HL-60 (cell line): Measurements from ENCODE around the gene LPCAT1.

Source experiments
- DNase-seq, 2 experiments: peaks; one replicate each; pipeline ENCODE4 v3.0.0-alpha.2; 2010 to 2020; ENCODE audit warnings: low read depth in 1 of 2, low spot score in 1 of 2
- H3K27ac ChIP-seq: fragments of 250-450 bp; sonication (Bioruptor Pico); replicated peaks from 2 replicates; pipeline ENCODE4 v1.5.1; 2020; ENCODE audit warnings: mild to moderate bottlenecking, moderate library complexity
- H3K27me3 ChIP-seq: fragments of 250-450 bp; sonication (Bioruptor Pico); 2 replicates; pipeline ENCODE4 v1.5.1; 2021; ENCODE audit warnings: mild to moderate bottlenecking, moderate library complexity; ENCODE audit not compliant: insufficient read depth, poor library complexity, severe bottlenecking
- H3K4me3 ChIP-seq: replicated peaks from 2 replicates; pipeline ENCODE4 v1.5.1; 2011; ENCODE audit warnings: mild to moderate bottlenecking, control low read depth, low read length; ENCODE audit not compliant: insufficient read depth
- GABPA ChIP-seq: IDR thresholded peaks from 2 replicates; pipeline ENCODE4 v1.6.1; 2012; ENCODE audit warnings: low read depth
- POLR2AphosphoS5 ChIP-seq: IDR thresholded peaks from 2 replicates; pipeline ENCODE4 v1.6.1; 2012; ENCODE audit warnings: low read depth
- SPI1 ChIP-seq: IDR thresholded peaks from 2 replicates; pipeline ENCODE4 v1.6.1; 2012; ENCODE audit warnings: low read depth, mild to moderate bottlenecking, borderline replicate concordance
- TF ChIP-seq, protein P1 (sequence below): IDR thresholded peaks from 2 replicates; pipeline ENCODE4 v1.6.1; 2012; ENCODE audit warnings: low read depth; ENCODE audit not compliant: insufficient replicate concordance
- TF ChIP-seq, protein P2 (sequence below): IDR thresholded peaks from one replicate; pipeline ENCODE4 v1.5.1; 2011; ENCODE audit warnings: low read length, control low read depth, inconsistent platforms; ENCODE audit not compliant: insufficient read depth

LPCAT1 gene

GRCh38 chr5:1507457-1507856 lies 16.3 kb downstream of the LPCAT1 start:
- Histone ChIP-seq H3K4me3 (no peak overlapping the region), H3K27ac (no peak overlapping the region), H3K27me3 (no peaks in the 10 kb centered on the region)
- DNase-seq = no peak
- TF ChIP-seq, protein P1, sequence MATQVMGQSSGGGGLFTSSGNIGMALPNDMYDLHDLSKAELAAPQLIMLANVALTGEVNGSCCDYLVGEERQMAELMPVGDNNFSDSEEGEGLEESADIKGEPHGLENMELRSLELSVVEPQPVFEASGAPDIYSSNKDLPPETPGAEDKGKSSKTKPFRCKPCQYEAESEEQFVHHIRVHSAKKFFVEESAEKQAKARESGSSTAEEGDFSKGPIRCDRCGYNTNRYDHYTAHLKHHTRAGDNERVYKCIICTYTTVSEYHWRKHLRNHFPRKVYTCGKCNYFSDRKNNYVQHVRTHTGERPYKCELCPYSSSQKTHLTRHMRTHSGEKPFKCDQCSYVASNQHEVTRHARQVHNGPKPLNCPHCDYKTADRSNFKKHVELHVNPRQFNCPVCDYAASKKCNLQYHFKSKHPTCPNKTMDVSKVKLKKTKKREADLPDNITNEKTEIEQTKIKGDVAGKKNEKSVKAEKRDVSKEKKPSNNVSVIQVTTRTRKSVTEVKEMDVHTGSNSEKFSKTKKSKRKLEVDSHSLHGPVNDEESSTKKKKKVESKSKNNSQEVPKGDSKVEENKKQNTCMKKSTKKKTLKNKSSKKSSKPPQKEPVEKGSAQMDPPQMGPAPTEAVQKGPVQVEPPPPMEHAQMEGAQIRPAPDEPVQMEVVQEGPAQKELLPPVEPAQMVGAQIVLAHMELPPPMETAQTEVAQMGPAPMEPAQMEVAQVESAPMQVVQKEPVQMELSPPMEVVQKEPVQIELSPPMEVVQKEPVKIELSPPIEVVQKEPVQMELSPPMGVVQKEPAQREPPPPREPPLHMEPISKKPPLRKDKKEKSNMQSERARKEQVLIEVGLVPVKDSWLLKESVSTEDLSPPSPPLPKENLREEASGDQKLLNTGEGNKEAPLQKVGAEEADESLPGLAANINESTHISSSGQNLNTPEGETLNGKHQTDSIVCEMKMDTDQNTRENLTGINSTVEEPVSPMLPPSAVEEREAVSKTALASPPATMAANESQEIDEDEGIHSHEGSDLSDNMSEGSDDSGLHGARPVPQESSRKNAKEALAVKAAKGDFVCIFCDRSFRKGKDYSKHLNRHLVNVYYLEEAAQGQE = no peak
- TF ChIP-seq SPI1 (no peak), POLR2AphosphoS5 (no peak), GABPA (no peak)
- TF ChIP-seq, protein P2, sequence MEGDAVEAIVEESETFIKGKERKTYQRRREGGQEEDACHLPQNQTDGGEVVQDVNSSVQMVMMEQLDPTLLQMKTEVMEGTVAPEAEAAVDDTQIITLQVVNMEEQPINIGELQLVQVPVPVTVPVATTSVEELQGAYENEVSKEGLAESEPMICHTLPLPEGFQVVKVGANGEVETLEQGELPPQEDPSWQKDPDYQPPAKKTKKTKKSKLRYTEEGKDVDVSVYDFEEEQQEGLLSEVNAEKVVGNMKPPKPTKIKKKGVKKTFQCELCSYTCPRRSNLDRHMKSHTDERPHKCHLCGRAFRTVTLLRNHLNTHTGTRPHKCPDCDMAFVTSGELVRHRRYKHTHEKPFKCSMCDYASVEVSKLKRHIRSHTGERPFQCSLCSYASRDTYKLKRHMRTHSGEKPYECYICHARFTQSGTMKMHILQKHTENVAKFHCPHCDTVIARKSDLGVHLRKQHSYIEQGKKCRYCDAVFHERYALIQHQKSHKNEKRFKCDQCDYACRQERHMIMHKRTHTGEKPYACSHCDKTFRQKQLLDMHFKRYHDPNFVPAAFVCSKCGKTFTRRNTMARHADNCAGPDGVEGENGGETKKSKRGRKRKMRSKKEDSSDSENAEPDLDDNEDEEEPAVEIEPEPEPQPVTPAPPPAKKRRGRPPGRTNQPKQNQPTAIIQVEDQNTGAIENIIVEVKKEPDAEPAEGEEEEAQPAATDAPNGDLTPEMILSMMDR = no peak

DNA sequence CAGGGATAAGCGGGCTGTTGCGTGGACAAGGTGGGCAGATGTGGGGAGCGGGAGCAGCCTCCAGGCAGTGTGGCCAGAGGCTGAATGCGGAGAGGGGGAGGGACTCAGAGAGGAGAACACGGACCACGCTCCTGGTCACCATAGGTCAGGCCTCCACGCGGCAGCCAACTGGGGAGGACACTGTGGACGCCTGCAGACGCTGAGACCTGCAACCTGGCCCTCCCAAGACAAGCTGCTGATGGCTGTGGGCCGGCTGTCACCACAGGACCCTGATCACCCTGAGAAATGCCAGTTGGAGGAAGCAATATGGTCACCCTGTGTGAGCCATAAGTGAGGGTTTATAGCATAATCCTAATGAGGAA lies 16.8 kb downstream of the LPCAT1 start:
- TF ChIP-seq, protein P2 = no peak
- TF ChIP-seq, protein P1 = no peak
- no peak for TF ChIP-seq SPI1
- no peak for TF ChIP-seq GABPA
- no peak for TF ChIP-seq POLR2AphosphoS5
- DNase-seq = no peak
- Histone ChIP-seq H3K4me3 (no peak overlapping the region), H3K27me3 (no peaks in the 10 kb centered on the region), H3K27ac (no peak overlapping the region)

DNA sequence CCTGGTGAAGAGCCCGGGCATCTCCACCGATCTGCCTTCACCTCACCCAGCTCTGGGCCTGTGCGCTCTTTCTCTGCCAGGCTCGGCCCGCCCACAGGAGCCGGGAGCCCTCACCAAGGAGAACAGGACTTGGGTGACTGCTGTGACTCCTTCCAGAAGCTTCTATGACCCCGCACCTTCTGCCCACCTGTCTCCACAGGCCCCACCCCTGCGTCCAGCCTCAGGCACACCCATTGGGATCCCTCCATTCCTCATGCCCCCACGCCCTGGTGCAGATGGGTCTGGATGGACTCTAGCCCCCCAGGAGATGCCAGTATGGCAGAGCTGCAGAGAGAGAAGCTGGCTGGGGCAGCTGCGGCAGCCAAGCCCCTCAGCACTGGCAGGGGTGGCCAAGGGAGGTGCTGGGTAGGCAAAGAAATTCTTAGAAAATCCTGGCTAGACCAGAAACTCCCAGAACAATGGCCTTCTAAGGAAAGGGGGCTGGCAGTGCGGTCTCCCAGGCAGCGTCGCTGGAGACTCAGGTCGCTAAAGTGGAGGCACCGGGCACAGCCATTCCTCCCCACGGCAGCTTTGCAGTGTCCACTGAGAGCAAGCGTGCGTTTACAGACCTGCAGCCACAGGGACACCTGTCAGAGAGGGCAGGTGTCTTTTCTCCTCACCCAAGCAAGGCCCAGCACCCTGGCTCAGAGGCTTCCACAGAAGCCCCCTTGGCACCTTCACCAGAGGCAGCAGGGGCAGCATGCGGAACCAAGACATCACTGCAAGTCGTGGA lies 17.3 kb downstream of the LPCAT1 start:
- DNase-seq = no peak
- H3K27ac ChIP-seq = no peak overlapping the region
- H3K4me3 ChIP-seq = no peak overlapping the region
- no peaks in the 10 kb centered on the region for H3K27me3 ChIP-seq
- no peak for TF ChIP-seq GABPA
- TF ChIP-seq, protein P2 = no peak
- no peak for TF ChIP-seq POLR2AphosphoS5
- TF ChIP-seq, protein P1 = no peak
- no peak for TF ChIP-seq SPI1
